Sigmoid colon (tissue), 4 donors: ENCODE results near the gene DAAM1.

Experiments
- CTCF ChIP-seq, 4 experiments: fragments of 450-650 bp in 3 of 4; fragments of 200-600 bp in 1 of 4; IDR thresholded peaks; one replicate each; pipeline ENCODE4 v1.5.1; 2016 to 2019; ENCODE audit warnings: antibody characterized with exemption in 4 of 4, mild to moderate bottlenecking in 3 of 4, moderate library complexity in 2 of 4
- POLR2A ChIP-seq, 2 donors: fragments of 450-650 bp; IDR thresholded peaks; one replicate each; pipeline ENCODE4 v1.6.1; 2016; ENCODE audit warnings: antibody characterized with exemption in 2 of 2, mild to moderate bottlenecking in 2 of 2, moderate library complexity in 2 of 2
- POLR2AphosphoS5 ChIP-seq, 4 donors: sonication (generic); formaldehyde crosslinking; IDR thresholded peaks; one replicate each; pipeline ENCODE4 v1.6.1; 2017; ENCODE audit warnings: antibody characterized with exemption in 4 of 4

GRCh38 chr14:59272633-59273032 lies 84.2 kb downstream of the DAAM1 start:
- TF ChIP-seq CTCF (IDR thresholded peaks at IDR 0.05) (no peak), POLR2AphosphoS5 (IDR thresholded peaks at IDR 0.05) (no peak), POLR2A (IDR thresholded peaks at IDR 0.05) (no peak)
